ENCODE data around the gene RASGEF1B. TPM values are rescaled to one million over a fixed set of nuclear protein-coding genes. Genes with fewer than 3 reads are reported as not detected.

RASGEF1B gene
- total and polyA plus RNA-seq, 2 of the 13 experiments (the other 11 are each of a cell fraction or from before 2014, with no cell fraction given) = 0.04 TPM

GRCh38 chr4:81512001-81512756, 40.5 kb upstream of the RASGEF1B start:
- intact Hi-C loops (cut with micrococcal nuclease; ENCODE audit: unreplicated experiment) (no loop called here), in situ Hi-C loops (cut with HindIII; ENCODE audit: extremely low pct_ligation_motif_present, low pct_unique_long_range_greater_than_20kb) (no loop called here)
- H4K20me1 ChIP-seq (ENCODE audit: insufficient read depth, low read length) = no peaks in the 10 kb centered on the region
- no peaks in the 10 kb centered on the region for H3K79me2 ChIP-seq (ENCODE audit: insufficient read depth, low read length)
- no peaks in the 10 kb centered on the region for H3K9me3 ChIP-seq (ENCODE audit: low read length)
- CTCF ChIA-PET (ENCODE audit: low intra/inter-chr PET ratio, low total read pairs) = no interaction called here
- POLR2A ChIA-PET = no interaction called here
- no peak overlapping the region for H3K4me3 ChIP-seq (replicated peaks in 1 of 3; ENCODE audit: insufficient read depth in 1 of 3, low read depth in 2 of 3, low read length in 3 of 3)
- 22% methylated on average over 3 of the region's 4 CpGs for WGBS (ENCODE audit: low lambda C conversion rate)
- no peak for ATAC-seq
- H3K9ac ChIP-seq (ENCODE audit: insufficient read depth, low read depth, low read length) = no peak overlapping the region
- no peak overlapping the region for H3K4me2 ChIP-seq (ENCODE audit: low read depth, low read length)
- DNase-seq (ENCODE audit: low spot score) = no peak
- no peaks in the 10 kb centered on the region for H3K36me3 ChIP-seq (replicated peaks in 1 of 2; ENCODE audit: control insufficient read depth in 1 of 2, insufficient read depth in 2 of 2, low read length in 2 of 2)
- no peak for FAIRE-seq
- H2AFZ ChIP-seq (ENCODE audit: low read length) = no peak overlapping the region
- H3K4me1 ChIP-seq (ENCODE audit: insufficient read depth, low read length) = no peaks in the 10 kb centered on the region
- no peak overlapping the region for H3K27ac ChIP-seq (ENCODE audit: extremely low read length, insufficient read depth, low read length)
- no TSS peak for BruUV-seq (replicated peaks)
- H3K27me3 ChIP-seq (ENCODE audit: control insufficient read depth in 1 of 2, insufficient read depth in 2 of 2, low read length in 2 of 2) = no peaks in the 10 kb centered on the region
- TF ChIP-seq U2AF1 (optimal IDR thresholded peaks at IDR 0.05; ENCODE audit: low read depth, low read length) = no peak
- no peak for TF ChIP-seq TCF7L2 (IDR thresholded peaks at IDR 0.05; ENCODE audit: low read depth, low read length)
- TF ChIP-seq PCBP2 (optimal IDR thresholded peaks at IDR 0.05; ENCODE audit: low read depth, low read length, poor library complexity, severe bottlenecking) = no peak
- TF ChIP-seq RXRB (CRISPR knock-in tag; IDR thresholded peaks at IDR 0.05; ENCODE audit: borderline replicate concordance) = no peak
- TF ChIP-seq, protein P1, sequence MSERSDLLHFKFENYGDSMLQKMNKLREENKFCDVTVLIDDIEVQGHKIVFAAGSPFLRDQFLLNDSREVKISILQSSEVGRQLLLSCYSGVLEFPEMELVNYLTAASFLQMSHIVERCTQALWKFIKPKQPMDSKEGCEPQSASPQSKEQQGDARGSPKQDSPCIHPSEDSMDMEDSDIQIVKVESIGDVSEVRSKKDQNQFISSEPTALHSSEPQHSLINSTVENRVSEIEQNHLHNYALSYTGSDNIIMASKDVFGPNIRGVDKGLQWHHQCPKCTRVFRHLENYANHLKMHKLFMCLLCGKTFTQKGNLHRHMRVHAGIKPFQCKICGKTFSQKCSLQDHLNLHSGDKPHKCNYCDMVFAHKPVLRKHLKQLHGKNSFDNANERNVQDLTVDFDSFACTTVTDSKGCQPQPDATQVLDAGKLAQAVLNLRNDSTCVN (CRISPR knock-in tag; IDR thresholded peaks at IDR 0.05; ENCODE audit: borderline replicate concordance) = no peak
- TF ChIP-seq NR2F6 (IDR thresholded peaks at IDR 0.05) = no peak
- TF ChIP-seq NR2F6 (CRISPR knock-in tag; IDR thresholded peaks at IDR 0.05) = no peak
- TF ChIP-seq, protein P2, sequence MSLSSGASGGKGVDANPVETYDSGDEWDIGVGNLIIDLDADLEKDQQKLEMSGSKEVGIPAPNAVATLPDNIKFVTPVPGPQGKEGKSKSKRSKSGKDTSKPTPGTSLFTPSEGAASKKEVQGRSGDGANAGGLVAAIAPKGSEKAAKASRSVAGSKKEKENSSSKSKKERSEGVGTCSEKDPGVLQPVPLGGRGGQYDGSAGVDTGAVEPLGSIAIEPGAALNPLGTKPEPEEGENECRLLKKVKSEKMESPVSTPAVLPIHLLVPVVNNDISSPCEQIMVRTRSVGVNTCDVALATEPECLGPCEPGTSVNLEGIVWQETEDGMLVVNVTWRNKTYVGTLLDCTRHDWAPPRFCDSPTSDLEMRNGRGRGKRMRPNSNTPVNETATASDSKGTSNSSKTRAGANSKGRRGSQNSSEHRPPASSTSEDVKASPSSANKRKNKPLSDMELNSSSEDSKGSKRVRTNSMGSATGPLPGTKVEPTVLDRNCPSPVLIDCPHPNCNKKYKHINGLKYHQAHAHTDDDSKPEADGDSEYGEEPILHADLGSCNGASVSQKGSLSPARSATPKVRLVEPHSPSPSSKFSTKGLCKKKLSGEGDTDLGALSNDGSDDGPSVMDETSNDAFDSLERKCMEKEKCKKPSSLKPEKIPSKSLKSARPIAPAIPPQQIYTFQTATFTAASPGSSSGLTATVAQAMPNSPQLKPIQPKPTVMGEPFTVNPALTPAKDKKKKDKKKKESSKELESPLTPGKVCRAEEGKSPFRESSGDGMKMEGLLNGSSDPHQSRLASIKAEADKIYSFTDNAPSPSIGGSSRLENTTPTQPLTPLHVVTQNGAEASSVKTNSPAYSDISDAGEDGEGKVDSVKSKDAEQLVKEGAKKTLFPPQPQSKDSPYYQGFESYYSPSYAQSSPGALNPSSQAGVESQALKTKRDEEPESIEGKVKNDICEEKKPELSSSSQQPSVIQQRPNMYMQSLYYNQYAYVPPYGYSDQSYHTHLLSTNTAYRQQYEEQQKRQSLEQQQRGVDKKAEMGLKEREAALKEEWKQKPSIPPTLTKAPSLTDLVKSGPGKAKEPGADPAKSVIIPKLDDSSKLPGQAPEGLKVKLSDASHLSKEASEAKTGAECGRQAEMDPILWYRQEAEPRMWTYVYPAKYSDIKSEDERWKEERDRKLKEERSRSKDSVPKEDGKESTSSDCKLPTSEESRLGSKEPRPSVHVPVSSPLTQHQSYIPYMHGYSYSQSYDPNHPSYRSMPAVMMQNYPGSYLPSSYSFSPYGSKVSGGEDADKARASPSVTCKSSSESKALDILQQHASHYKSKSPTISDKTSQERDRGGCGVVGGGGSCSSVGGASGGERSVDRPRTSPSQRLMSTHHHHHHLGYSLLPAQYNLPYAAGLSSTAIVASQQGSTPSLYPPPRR (CRISPR knock-in tag; IDR thresholded peaks at IDR 0.05; ENCODE audit: borderline replicate concordance) = no peak
- TF ChIP-seq EHMT2 (IDR thresholded peaks at IDR 0.05; ENCODE audit: borderline replicate concordance, low read depth, low read length) = no peak
- TF ChIP-seq PBX2 (CRISPR knock-in tag; IDR thresholded peaks at IDR 0.05) = no peak
- no peak for TF ChIP-seq ZNF639 (CRISPR knock-in tag; conservative IDR thresholded peaks at IDR 0.05)

Measured in HepG2 (cell line).